HG03575 (cell line): Measurements from ENCODE around the gene MYADML2.
"Not testable (repeated sequence)": the region's sequence is repeated elsewhere in the genome, so short reads cannot be mapped to it uniquely, and the experiment has no call there.

ENCODE experiments used
- ATAC-seq: cut with Tn5 transposase; IDR thresholded peaks from one replicate; pipeline ENCODE4 v1.9.1; 2021; ENCODE audit not compliant: unreplicated experiment, insufficient number of reproducible peaks, low FRiP score; ENCODE audit errors: extremely low read depth

The MYADML2 gene

GRCh38 chr17:81927653-81928543, 19.1 kb downstream of the MYADML2 start, which contains the start of gene MAFG:
Gene MAFG (minus strand): TSS chr17:81927735. CDS start chr17:81923185, 4,550 bp downstream.
- ATAC-seq: no peak

GRCh38 chr17:81927152-81927652, 19.8 kb downstream of the MYADML2 start:
- no peak for ATAC-seq

GRCh38 chr17:81926451-81927151, 20.4 kb downstream of the MYADML2 start:
- ATAC-seq: no peak

GRCh38 chr17:81925860-81926450, 21.1 kb downstream of the MYADML2 start:
- no peak for ATAC-seq

- no peak for ATAC-seq
These were observed 22.2 kb downstream of the MYADML2 start for GRCh38 chr17:81924557-81925532.

GRCh38 chr17:81923302-81924260, 23.5 kb downstream of the MYADML2 start:
- no peak for ATAC-seq

- no peak for ATAC-seq
These were observed 24.3 kb downstream of the MYADML2 start for GRCh38 chr17:81922566-81923301.

- ATAC-seq: no peak
These were observed 25.0 kb downstream of the MYADML2 start for GRCh38 chr17:81921996-81922565.

GRCh38 chr17:81921537-81921862, 25.5 kb downstream of the MYADML2 start:
- ATAC-seq: no peak

- no peak for ATAC-seq
These were observed 26.2 kb downstream of the MYADML2 start for GRCh38 chr17:81920612-81921536.

- no peak for ATAC-seq
These were observed 28.0 kb downstream of the MYADML2 start for GRCh38 chr17:81918832-81919545.

- not testable (repeated sequence) for ATAC-seq
These were observed 28.7 kb downstream of the MYADML2 start for GRCh38 chr17:81918333-81918669.

- ATAC-seq: no peak
These were observed 29.3 kb downstream of the MYADML2 start, which contains the start of gene SIRT7 for GRCh38 chr17:81917565-81918332. Gene SIRT7 (minus strand): TSS chr17:81918176. CDS start chr17:81918131, 45 bp downstream.

- no peak for ATAC-seq
These were observed 30.6 kb downstream of the MYADML2 start for GRCh38 chr17:81916234-81917001.
